ENCODE data around the gene SMARCB1.

The SMARCB1 gene

GRCh38 chr22:23833017-23833751, 46.4 kb downstream of the SMARCB1 start:
- TF ChIP-seq, protein P1, sequence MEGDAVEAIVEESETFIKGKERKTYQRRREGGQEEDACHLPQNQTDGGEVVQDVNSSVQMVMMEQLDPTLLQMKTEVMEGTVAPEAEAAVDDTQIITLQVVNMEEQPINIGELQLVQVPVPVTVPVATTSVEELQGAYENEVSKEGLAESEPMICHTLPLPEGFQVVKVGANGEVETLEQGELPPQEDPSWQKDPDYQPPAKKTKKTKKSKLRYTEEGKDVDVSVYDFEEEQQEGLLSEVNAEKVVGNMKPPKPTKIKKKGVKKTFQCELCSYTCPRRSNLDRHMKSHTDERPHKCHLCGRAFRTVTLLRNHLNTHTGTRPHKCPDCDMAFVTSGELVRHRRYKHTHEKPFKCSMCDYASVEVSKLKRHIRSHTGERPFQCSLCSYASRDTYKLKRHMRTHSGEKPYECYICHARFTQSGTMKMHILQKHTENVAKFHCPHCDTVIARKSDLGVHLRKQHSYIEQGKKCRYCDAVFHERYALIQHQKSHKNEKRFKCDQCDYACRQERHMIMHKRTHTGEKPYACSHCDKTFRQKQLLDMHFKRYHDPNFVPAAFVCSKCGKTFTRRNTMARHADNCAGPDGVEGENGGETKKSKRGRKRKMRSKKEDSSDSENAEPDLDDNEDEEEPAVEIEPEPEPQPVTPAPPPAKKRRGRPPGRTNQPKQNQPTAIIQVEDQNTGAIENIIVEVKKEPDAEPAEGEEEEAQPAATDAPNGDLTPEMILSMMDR (IDR thresholded peaks at IDR 0.05; ENCODE audit: low read depth, low read length, missing control alignments): no peak
- DNase-seq (ENCODE audit: low read depth): no peak
- in situ Hi-C loops (cut with HindIII; ENCODE audit: low sequenced_read_pairs): loop anchor here (10.0 kb wide), 1 partner anchor 298 kb away; no protein-coding TSS in a partner anchor
- no peak overlapping the region for H3K4me3 ChIP-seq (ENCODE audit: low read depth, low read length)

- in situ Hi-C loops (cut with HindIII; ENCODE audit: low sequenced_read_pairs): loop anchor here (10.0 kb wide), 1 partner anchor 299 kb away; no protein-coding TSS in a partner anchor
- TF ChIP-seq, protein P1 (IDR thresholded peaks at IDR 0.05; ENCODE audit: low read depth, low read length, missing control alignments): no peak
- H3K4me3 ChIP-seq (ENCODE audit: low read depth, low read length): no peak overlapping the region
- no peak for DNase-seq (ENCODE audit: low read depth)
Measured at GRCh38 chr22:23833911-23834317, 47.1 kb downstream of the SMARCB1 start.

DNA sequence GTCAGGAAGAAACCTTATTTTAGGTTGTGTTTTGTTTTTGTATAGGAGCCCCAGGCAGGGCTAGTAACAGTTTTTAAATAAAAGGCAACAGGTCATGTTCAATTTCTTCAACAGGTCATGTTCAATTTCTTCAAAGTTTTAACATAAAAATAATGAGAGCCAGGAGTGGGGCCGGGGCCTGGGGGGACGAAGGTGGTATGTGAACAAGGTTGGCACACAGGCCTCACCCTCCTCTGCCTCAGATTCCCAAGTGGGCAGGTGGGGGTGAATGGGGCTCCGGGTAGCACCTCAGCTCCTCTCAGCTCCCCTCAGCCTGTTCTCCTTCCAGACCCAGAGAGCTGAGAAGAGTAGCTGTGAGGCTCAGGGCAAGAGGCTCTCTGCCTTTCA, 47.6 kb downstream of the SMARCB1 start:
- in situ Hi-C loops (cut with HindIII; ENCODE audit: low sequenced_read_pairs): loop anchor here (10.0 kb wide), 1 partner anchor 300 kb away; no protein-coding TSS in a partner anchor
- no peak overlapping the region for H3K4me3 ChIP-seq (ENCODE audit: low read depth, low read length)
- DNase-seq (ENCODE audit: low read depth): no peak
- TF ChIP-seq, protein P1 (IDR thresholded peaks at IDR 0.05; ENCODE audit: low read depth, low read length, missing control alignments): no peak

DNA sequence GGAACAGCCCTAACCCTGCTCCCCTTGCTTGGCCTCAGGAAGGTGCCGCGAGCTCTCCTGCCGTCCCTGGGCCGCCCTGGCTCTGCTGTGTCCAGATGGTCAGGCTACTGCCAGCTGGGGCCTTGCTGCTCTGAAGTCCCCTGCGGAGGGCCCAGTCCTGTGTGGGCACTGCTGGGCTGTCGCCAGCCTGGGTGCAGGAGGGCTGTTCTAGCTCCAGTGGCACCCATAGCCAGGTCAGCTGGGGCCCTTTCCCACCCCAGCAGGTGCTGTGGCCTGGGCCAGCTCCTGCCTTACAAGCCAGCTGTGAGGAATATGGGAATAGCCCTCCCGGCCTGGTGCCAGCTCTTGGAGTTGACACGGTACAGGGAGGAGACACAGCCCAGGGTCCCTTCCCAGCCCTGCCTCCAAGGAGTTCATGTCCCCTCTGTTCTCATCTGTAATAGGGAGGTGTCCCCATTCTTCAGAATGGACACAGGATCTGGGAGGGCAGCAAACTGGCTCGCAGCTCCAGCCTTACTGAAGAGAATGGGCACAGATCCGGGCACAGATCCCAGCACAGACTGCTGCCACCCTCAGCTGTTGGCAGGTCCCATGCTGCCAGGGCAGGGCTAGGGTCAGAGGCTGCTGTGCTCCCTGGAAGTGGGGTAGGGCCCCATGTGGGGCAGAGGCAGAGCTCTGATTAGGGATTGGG, 48.2 kb downstream of the SMARCB1 start:
- TF ChIP-seq, protein P1 (IDR thresholded peaks at IDR 0.05; ENCODE audit: low read depth, low read length, missing control alignments): no peak
- no peak for DNase-seq (ENCODE audit: low read depth)
- no peak overlapping the region for H3K4me3 ChIP-seq (ENCODE audit: low read depth, low read length)
- in situ Hi-C loops (cut with HindIII; ENCODE audit: low sequenced_read_pairs): loop anchor here (10.0 kb wide), 1 partner anchor 300 kb away; no protein-coding TSS in a partner anchor

DNA sequence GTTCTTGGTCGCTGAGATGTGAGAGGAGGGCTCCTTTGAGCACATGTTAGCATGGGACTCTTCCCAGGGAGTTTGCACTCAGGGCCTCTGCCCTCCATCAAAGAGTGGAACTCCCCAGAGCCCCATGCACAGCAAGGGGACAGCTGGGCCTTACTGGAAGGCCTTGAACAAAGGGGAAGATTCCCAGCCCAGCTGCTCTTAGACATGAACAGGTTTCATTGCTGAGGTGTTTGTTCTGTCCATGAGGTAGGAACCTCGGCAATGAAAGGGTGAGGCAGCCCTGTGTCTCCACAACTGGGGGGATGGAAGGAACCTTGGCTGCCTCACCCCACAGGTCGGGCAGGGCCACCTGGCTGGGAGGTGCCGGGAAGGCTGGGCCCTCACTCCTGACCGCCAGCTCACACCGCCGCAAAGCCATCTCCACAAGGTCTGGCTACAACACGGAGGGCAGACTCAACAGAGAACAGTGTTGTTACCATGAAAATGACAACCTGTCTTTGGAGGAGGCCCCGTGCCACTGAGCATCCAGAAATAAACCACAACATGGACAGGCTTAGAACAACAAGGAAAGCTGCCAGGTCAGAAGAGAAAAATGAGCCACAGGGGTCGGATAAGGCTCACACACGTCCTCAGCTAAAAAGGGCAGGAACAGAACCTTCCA, 48.8 kb downstream of the SMARCB1 start:
- no peak for DNase-seq (ENCODE audit: low read depth)
- no peak overlapping the region for H3K4me3 ChIP-seq (ENCODE audit: low read depth, low read length)
- TF ChIP-seq, protein P1 (IDR thresholded peaks at IDR 0.05; ENCODE audit: low read depth, low read length, missing control alignments): no peak
- in situ Hi-C loops (cut with HindIII; ENCODE audit: low sequenced_read_pairs): loop anchor here (10.0 kb wide), 1 partner anchor 301 kb away; no protein-coding TSS in a partner anchor

DNA sequence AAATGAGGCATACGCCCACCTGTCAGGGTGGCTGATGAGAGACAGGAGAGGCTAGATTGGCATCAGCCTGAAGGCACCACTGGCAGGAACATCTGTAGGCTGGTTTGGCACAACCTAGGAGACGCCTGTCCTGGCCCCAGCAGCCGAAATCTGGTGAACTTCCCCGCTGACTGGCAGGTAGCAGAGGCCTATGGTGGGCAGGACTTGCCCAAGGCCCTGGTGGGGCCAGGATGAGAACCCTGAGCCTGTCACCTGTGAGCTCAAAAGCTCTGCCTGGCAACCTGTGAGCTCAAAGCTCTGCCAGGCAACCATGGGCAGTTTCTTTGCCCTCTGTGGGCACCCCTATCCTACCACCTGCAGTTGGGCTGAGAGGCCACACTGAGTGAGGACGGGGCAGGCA, 49.5 kb downstream of the SMARCB1 start:
- TF ChIP-seq, protein P1 (IDR thresholded peaks at IDR 0.05; ENCODE audit: low read depth, low read length, missing control alignments): no peak
- no peak overlapping the region for H3K4me3 ChIP-seq (ENCODE audit: low read depth, low read length)
- no peak for DNase-seq (ENCODE audit: low read depth)
- in situ Hi-C loops (cut with HindIII; ENCODE audit: low sequenced_read_pairs): loop anchor here (10.0 kb wide), 1 partner anchor 301 kb away; no protein-coding TSS in a partner anchor
